ENCODE results near the gene ZNF804A.
"Not testable (repeated sequence)": the region's sequence is repeated elsewhere in the genome, so short reads cannot be mapped to it uniquely, and the experiment has no call there.

ZNF804A gene

GRCh38 chr2:184735611-184736010 lies 137.3 kb downstream of the ZNF804A start:
- POLR2A ChIA-PET: no interaction called here
- TF ChIP-seq ARNT (IDR thresholded peaks at IDR 0.05) (no peak), ZNF384 (IDR thresholded peaks at IDR 0.05) (no peak), FOXA1 (IDR thresholded peaks at IDR 0.05) (no peak), HDGF (IDR thresholded peaks at IDR 0.05; ENCODE audit: borderline replicate concordance) (no peak), L3MBTL2 (conservative IDR thresholded peaks at IDR 0.05) (no peak), SUZ12 (IDR thresholded peaks at IDR 0.05) (no peak), LEF1 (IDR thresholded peaks at IDR 0.05; ENCODE audit: borderline replicate concordance) (no peak), NFRKB (IDR thresholded peaks at IDR 0.05) (no peak), BHLHE40 (IDR thresholded peaks at IDR 0.05; ENCODE audit: borderline replicate concordance) (no peak), FOXK2 (IDR thresholded peaks at IDR 0.05) (no peak), TARDBP (IDR thresholded peaks at IDR 0.05) (no peak), PKNOX1 (IDR thresholded peaks at IDR 0.05) (no peak), SP1 (IDR thresholded peaks at IDR 0.05) (no peak), ELF4 (IDR thresholded peaks at IDR 0.05) (no peak), CTBP1 (IDR thresholded peaks at IDR 0.05; ENCODE audit: borderline replicate concordance) (no peak), FOXM1 (IDR thresholded peaks at IDR 0.05; ENCODE audit: borderline replicate concordance) (no peak)
- CTCF ChIA-PET: no interaction called here
- no peak for DNase-seq (ENCODE audit: extremely low spot score)

DNA sequence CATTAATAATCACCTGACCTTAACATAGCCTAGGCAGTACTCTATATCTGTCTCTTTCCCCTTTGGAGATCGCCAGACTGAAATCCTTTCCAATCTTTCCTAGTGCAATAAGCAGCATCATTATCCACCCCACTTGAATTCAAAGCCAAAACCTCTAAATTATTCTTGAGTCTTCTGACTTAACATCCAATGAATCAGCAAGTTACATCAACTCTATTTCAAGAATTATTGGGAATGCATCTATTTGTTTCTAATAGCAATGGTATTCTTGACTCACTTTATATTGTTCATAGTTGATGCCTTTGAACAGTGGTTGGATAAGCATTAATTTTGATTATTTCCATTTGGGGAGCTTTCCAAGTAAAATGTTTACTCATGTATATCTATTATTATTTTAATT lies 144.8 kb downstream of the ZNF804A start:
- ChIA-PET CTCF (no interaction called here), POLR2A (no interaction called here)
- no peak for DNase-seq (ENCODE audit: extremely low spot score)
- TF ChIP-seq CTBP1 (IDR thresholded peaks at IDR 0.05; ENCODE audit: borderline replicate concordance) (no peak), ARNT (IDR thresholded peaks at IDR 0.05) (no peak), FOXK2 (IDR thresholded peaks at IDR 0.05) (no peak), BHLHE40 (IDR thresholded peaks at IDR 0.05; ENCODE audit: borderline replicate concordance) (no peak), FOXA1 (IDR thresholded peaks at IDR 0.05) (no peak), LEF1 (IDR thresholded peaks at IDR 0.05; ENCODE audit: borderline replicate concordance) (no peak), ELF4 (IDR thresholded peaks at IDR 0.05) (no peak), PKNOX1 (IDR thresholded peaks at IDR 0.05) (no peak), HDGF (IDR thresholded peaks at IDR 0.05; ENCODE audit: borderline replicate concordance) (no peak), FOXM1 (IDR thresholded peaks at IDR 0.05; ENCODE audit: borderline replicate concordance) (no peak)

GRCh38 chr2:184756161-184756560 lies 157.8 kb downstream of the ZNF804A start:
- CTCF ChIA-PET: no interaction called here

GRCh38 chr2:184756885-184757284 lies 158.6 kb downstream of the ZNF804A start:
- POLR2A ChIA-PET: no interaction called here
- TF ChIP-seq NFRKB (IDR thresholded peaks at IDR 0.05) (no peak), FOXK2 (IDR thresholded peaks at IDR 0.05) (no peak), ZNF384 (IDR thresholded peaks at IDR 0.05) (no peak), PKNOX1 (IDR thresholded peaks at IDR 0.05) (no peak)
- DNase-seq (ENCODE audit: extremely low spot score): no peak
- CTCF ChIA-PET: no interaction called here

More at GRCh38 chr2:184756161-184756560, 157.8 kb downstream of the ZNF804A start:
- DNase-seq (ENCODE audit: extremely low spot score): no peak
- TF ChIP-seq HDGF (IDR thresholded peaks at IDR 0.05; ENCODE audit: borderline replicate concordance): no peak
- TF ChIP-seq FOXM1 (IDR thresholded peaks at IDR 0.05; ENCODE audit: borderline replicate concordance): no peak
- TF ChIP-seq BHLHE40 (IDR thresholded peaks at IDR 0.05; ENCODE audit: borderline replicate concordance): no peak
- no peak for TF ChIP-seq NFRKB (IDR thresholded peaks at IDR 0.05)
- TF ChIP-seq L3MBTL2 (conservative IDR thresholded peaks at IDR 0.05): no peak
- no peak for TF ChIP-seq SP1 (IDR thresholded peaks at IDR 0.05)
- POLR2A ChIA-PET: no interaction called here

- DNase-seq (ENCODE audit: extremely low spot score); CTCF ChIA-PET; POLR2A ChIA-PET: not testable (repeated sequence)
Observed at GRCh38 chr2:184759557-184760255, 161.4 kb downstream of the ZNF804A start.

DNA sequence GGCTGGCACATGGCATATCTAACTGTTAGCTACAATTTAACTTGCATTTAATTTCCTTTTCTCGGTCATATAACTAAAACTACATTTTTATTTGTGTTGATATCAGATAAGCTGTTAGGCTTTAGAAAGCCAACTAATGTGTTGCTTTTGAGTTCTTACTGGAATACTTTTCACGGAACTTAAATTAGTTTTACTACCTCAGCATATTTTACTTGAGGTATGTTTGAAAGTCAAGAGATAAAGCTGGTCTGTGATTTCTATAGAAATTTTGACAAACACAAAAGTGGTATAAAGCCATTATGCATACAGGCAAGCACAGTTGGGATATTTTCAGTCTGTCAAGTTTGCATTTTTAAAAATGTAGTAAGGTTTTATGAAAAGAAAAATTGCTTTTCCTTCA lies 162.6 kb downstream of the ZNF804A start:
- ChIA-PET POLR2A (no interaction called here), CTCF (no interaction called here)
- DNase-seq (ENCODE audit: extremely low spot score): no peak
- TF ChIP-seq TARDBP (IDR thresholded peaks at IDR 0.05) (no peak), PKNOX1 (IDR thresholded peaks at IDR 0.05) (no peak), BHLHE40 (IDR thresholded peaks at IDR 0.05; ENCODE audit: borderline replicate concordance) (no peak), ZNF384 (IDR thresholded peaks at IDR 0.05) (no peak), ARNT (IDR thresholded peaks at IDR 0.05) (no peak), FOXA1 (IDR thresholded peaks at IDR 0.05) (no peak), ELF4 (IDR thresholded peaks at IDR 0.05) (no peak), NFRKB (IDR thresholded peaks at IDR 0.05) (no peak), L3MBTL2 (conservative IDR thresholded peaks at IDR 0.05) (no peak)

Measured in HEK293T (cell line).